ENCODE data around the gene IFT20.

DNA sequence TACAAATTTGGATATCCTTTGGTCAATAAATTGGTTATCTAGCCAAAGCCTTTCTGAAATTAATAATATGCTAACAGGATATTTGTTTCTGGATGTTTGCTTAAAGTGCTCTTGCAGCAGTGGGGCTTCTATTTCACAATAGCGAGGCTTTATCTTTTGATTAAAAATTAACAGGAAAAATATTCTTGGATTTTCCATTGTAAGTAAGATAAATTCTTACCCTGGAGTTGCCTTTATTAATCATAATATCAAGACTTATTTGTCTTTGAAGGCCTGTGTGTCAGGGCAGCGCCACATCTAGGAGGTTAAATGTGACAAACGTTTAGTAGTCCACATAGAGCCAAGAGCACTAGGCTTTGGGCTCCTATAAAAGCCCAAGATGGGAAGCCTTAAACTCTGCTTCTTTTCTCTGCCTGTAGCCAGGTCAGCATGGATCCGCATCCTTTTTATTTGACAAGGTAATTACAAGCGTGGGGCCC lies 11.0 kb downstream of the IFT20 start:
- TF ChIP-seq, protein P1, sequence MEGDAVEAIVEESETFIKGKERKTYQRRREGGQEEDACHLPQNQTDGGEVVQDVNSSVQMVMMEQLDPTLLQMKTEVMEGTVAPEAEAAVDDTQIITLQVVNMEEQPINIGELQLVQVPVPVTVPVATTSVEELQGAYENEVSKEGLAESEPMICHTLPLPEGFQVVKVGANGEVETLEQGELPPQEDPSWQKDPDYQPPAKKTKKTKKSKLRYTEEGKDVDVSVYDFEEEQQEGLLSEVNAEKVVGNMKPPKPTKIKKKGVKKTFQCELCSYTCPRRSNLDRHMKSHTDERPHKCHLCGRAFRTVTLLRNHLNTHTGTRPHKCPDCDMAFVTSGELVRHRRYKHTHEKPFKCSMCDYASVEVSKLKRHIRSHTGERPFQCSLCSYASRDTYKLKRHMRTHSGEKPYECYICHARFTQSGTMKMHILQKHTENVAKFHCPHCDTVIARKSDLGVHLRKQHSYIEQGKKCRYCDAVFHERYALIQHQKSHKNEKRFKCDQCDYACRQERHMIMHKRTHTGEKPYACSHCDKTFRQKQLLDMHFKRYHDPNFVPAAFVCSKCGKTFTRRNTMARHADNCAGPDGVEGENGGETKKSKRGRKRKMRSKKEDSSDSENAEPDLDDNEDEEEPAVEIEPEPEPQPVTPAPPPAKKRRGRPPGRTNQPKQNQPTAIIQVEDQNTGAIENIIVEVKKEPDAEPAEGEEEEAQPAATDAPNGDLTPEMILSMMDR (IDR thresholded peaks at IDR 0.05) = no peak
- TF ChIP-seq POLR2A (IDR thresholded peaks at IDR 0.05) = no peak

Measured in body of pancreas (tissue), 4 donors.